Smooth muscle cell (in vitro differentiated cells): Measurements from ENCODE around the gene SSTR4. TPM values are rescaled to one million over a fixed set of nuclear protein-coding genes. Genes with fewer than 3 reads are reported as not detected.

Experiments
- DNase-seq: peaks from one replicate; lab custom pipeline; 2025; ENCODE audit not compliant: unreplicated experiment; lab: John Stamatoyannopoulos, UW
- H2AFZ ChIP-seq: fragments of 200-600 bp; sonication (generic); 2 replicates; pipeline ENCODE4 v1.6.0; 2016; ENCODE audit warnings: antibody characterized with exemption, low read depth, mild to moderate bottlenecking
- H3F3A ChIP-seq: fragments of 200-600 bp; sonication (generic); 2 replicates; pipeline ENCODE4 v1.6.0; 2017; ENCODE audit warnings: antibody characterized with exemption, low read depth
- H3K27ac ChIP-seq: fragments of 200-600 bp; sonication (generic); 2 replicates; pipeline ENCODE4 v1.5.1; 2016; ENCODE audit warnings: low read depth, mild to moderate bottlenecking
- H3K27me3 ChIP-seq: fragments of 200-600 bp; sonication (generic); 2 replicates; pipeline ENCODE4 v1.6.1; 2016; ENCODE audit warnings: low read depth, mild to moderate bottlenecking
- H3K36me3 ChIP-seq: fragments of 200-600 bp; sonication (generic); 2 replicates; pipeline ENCODE4 v1.5.1; 2016; ENCODE audit warnings: low read depth
- H3K4me1 ChIP-seq: fragments of 200-600 bp; sonication (generic); 2 replicates; pipeline ENCODE4 v1.5.1; 2016; ENCODE audit warnings: low read depth
- H3K4me2 ChIP-seq: fragments of 200-600 bp; sonication (generic); 2 replicates; pipeline ENCODE4 v1.6.0; 2016; ENCODE audit warnings: mild to moderate bottlenecking
- H3K4me3 ChIP-seq: fragments of 200-600 bp; sonication (generic); 2 replicates; pipeline ENCODE4 v1.5.1; 2016; ENCODE audit warnings: mild to moderate bottlenecking
- H3K79me2 ChIP-seq: fragments of 200-600 bp; sonication (generic); 2 replicates; pipeline ENCODE4 v1.6.0; 2016; ENCODE audit warnings: low read depth, mild to moderate bottlenecking
- H3K9ac ChIP-seq: fragments of 200-600 bp; sonication (generic); 2 replicates; pipeline ENCODE4 v1.6.0; 2016; ENCODE audit warnings: low read depth
- H3K9me3 ChIP-seq: fragments of 200-600 bp; sonication (generic); replicated peaks from 2 replicates; pipeline ENCODE4 v1.5.1; 2016; ENCODE audit warnings: low read depth
- H4K20me1 ChIP-seq: fragments of 200-600 bp; sonication (generic); 2 replicates; pipeline ENCODE4 v1.6.0; 2016; ENCODE audit warnings: low read depth
- CTCF ChIP-seq: fragments of 200-600 bp; sonication (generic); IDR thresholded peaks from 2 replicates; pipeline ENCODE4 v1.5.1; 2017; ENCODE audit warnings: borderline replicate concordance, mild to moderate bottlenecking, antibody characterized with exemption; ENCODE audit not compliant: insufficient read depth, poor library complexity, severe bottlenecking
- WGBS: methylation state at CpG from one replicate; pipeline ENCODE4 v1.1.7; 2016; ENCODE audit warnings: low lambda C conversion rate; 5-methylcytosine and 5-hydroxymethylcytosine counted together
- polyA plus RNA-seq: library from polyadenylated mRNA; unstranded; fragments of >200 nt; fragmentation: Nextera tagmentation; extraction: Ambion mirVana; gene quantifications from 2 replicates; pipeline ENCODE4 v1.2.1, GENCODE V29; 2016
- total RNA-seq: library from RNA; depleted of rRNA; stranded (reverse); fragments of >200 nt; gene quantifications from 2 replicates; pipeline ENCODE4 v1.2.3, GENCODE V29; 2014

The SSTR4 gene
- total and polyA plus RNA-seq, 2 experiments from 2014 or later: not detected

- H3K4me2 ChIP-seq: no peak overlapping the region
- no peak overlapping the region for H2AFZ ChIP-seq
- no peak for DNase-seq
- no peaks in the 10 kb centered on the region for H4K20me1 ChIP-seq
- no peaks in the 10 kb centered on the region for H3K4me1 ChIP-seq
- 91% methylated on average over 15 of the region's 15 CpGs for WGBS
- H3K27ac ChIP-seq: no peak overlapping the region
- no peak overlapping the region for H3K4me3 ChIP-seq
- no peaks in the 10 kb centered on the region for H3F3A ChIP-seq
- no peak for TF ChIP-seq CTCF
- H3K9ac ChIP-seq: no peak overlapping the region
- H3K79me2 ChIP-seq: no peaks in the 10 kb centered on the region
- no peaks in the 10 kb centered on the region for H3K9me3 ChIP-seq
- no peaks in the 10 kb centered on the region for H3K36me3 ChIP-seq
- H3K27me3 ChIP-seq: no peaks in the 10 kb centered on the region
Observed at GRCh38 chr20:23083553-23084220, 48.6 kb downstream of the SSTR4 start.

GRCh38 chr20:23084282-23084844, 49.3 kb downstream of the SSTR4 start:
- no peak for DNase-seq

GRCh38 chr20:23084845-23085365, 49.8 kb downstream of the SSTR4 start:
- no peak overlapping the region for H2AFZ ChIP-seq
- H4K20me1 ChIP-seq: no peaks in the 10 kb centered on the region
- H3K4me3 ChIP-seq: no peak overlapping the region
- H3K27me3 ChIP-seq: no peaks in the 10 kb centered on the region
- H3K4me2 ChIP-seq: no peak overlapping the region
- 96% methylated on average over 24 of the region's 24 CpGs for WGBS
- no peak overlapping the region for H3K9ac ChIP-seq
- H3K9me3 ChIP-seq: no peaks in the 10 kb centered on the region
- H3F3A ChIP-seq: no peaks in the 10 kb centered on the region
- no peak overlapping the region for H3K27ac ChIP-seq
- no peaks in the 10 kb centered on the region for H3K79me2 ChIP-seq
- no peaks in the 10 kb centered on the region for H3K36me3 ChIP-seq
- DNase-seq: no peak
- H3K4me1 ChIP-seq: no peaks in the 10 kb centered on the region
- no peak for TF ChIP-seq CTCF

More at GRCh38 chr20:23084282-23084844, 49.3 kb downstream of the SSTR4 start:
- no peaks in the 10 kb centered on the region for H4K20me1 ChIP-seq
- H3K36me3 ChIP-seq: no peaks in the 10 kb centered on the region
- no peaks in the 10 kb centered on the region for H3K9me3 ChIP-seq
- no peak overlapping the region for H3K27ac ChIP-seq
- H3K27me3 ChIP-seq: no peaks in the 10 kb centered on the region
- no peaks in the 10 kb centered on the region for H3K79me2 ChIP-seq
- no peak for TF ChIP-seq CTCF
- no peaks in the 10 kb centered on the region for H3F3A ChIP-seq
- no peak overlapping the region for H2AFZ ChIP-seq
- no peak overlapping the region for H3K4me2 ChIP-seq
- no peaks in the 10 kb centered on the region for H3K4me1 ChIP-seq
- 94% methylated on average over 16 of the region's 17 CpGs for WGBS
- no peak overlapping the region for H3K4me3 ChIP-seq
- no peak overlapping the region for H3K9ac ChIP-seq
